ENCODE measurements around the gene IL36B. TPM values are rescaled to one million over a fixed set of nuclear protein-coding genes. Genes with fewer than 3 reads are reported as not detected.

The IL36B gene
- polyA plus RNA-seq, 1 experiment: not detected

DNA sequence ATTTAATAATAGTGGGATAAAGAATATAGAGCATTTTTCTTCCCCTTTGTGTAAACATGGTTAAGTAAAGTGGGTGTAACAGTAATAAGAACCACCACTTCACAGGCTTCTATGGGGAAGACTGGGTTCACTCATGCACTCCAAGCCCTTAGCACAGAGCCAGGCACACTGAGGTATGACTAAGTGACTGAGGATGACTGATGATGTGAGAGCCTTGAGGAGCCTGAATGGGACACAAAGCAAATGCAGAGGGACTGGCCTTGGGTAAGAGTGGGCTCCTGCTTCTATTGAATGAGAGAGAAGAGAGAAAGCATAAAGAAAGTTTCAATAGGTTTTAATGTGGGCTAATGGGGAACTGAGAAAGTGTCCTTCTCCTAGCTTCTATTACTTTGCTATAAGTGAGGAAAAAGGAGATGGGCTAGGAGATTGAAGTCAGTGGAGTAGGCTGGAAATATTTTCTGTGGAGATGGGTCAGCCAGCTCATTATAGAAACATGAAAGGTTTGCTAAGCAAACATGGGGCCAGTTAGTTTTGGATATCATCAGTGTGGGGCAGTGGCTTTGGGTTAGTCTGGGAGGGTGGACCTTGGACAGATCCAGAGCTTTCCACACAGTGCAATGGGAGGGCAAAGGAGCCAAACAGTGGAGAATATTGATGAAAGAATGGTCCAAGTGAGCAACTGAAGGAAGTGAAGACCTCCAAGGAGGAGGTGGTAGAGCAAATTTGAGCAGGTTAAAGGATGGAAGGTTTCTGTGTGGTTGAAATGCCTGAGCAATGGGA, 35.7 kb upstream of the IL36B start:
- POLR2A ChIA-PET: no interaction called here
- CTCF ChIA-PET: interaction anchor here (1.8 to 2.2 kb wide), 2 partner anchors 9 to 111 kb away, joined by 9 to 11 read pairs; no protein-coding TSS in a partner anchor
- Histone ChIP-seq H3K4me3 (ENCODE audit: low read depth, low read length) (no peak overlapping the region), H3K27me3 (ENCODE audit: control insufficient read depth, insufficient read depth, low read length) (peaks cover 11% of the 10 kb centered on the region), H3K36me3 (ENCODE audit: control insufficient read depth, insufficient read depth, low read length) (no peaks in the 10 kb centered on the region)
- TF ChIP-seq CTCF (IDR thresholded peaks at IDR 0.05; ENCODE audit: insufficient read depth, low read depth, low read length): no peak
- DNase-seq (ENCODE audit: low read depth): no peak

DNA sequence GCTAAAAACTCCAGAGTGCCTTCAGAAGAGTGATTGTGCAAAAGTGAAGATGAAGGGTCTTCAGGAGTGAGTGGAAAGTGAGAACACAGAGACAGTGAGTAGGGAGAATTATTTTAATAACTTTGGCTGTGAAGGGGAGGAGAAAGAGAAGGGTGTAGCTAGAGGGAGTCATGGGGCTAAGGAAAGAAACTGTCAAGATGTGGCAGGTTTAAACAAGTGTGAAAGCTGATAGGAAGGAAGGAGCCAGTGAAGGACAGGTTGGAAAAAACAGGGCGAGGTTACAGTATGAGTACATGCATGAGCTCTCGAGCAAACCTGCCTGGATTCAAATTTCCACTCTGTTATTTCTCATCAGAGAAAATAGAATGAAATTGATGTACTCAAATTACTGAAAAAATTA, 32.9 kb upstream of the IL36B start:
- no peak for TF ChIP-seq CTCF (IDR thresholded peaks at IDR 0.05; ENCODE audit: insufficient read depth, low read depth, low read length)
- Histone ChIP-seq H3K27me3 (ENCODE audit: control insufficient read depth, insufficient read depth, low read length) (peaks cover 7% of the 10 kb centered on the region), H3K4me3 (ENCODE audit: low read depth, low read length) (no peak overlapping the region), H3K36me3 (ENCODE audit: control insufficient read depth, insufficient read depth, low read length) (no peaks in the 10 kb centered on the region)
- no peak for DNase-seq (ENCODE audit: low read depth)
- ChIA-PET POLR2A (no interaction called here), CTCF (interaction anchor here (0.6 to 2.5 kb wide), 8 partner anchors 10 to 306 kb away, joined by 3 to 8 read pairs (median 3); no protein-coding TSS in a partner anchor)

DNA sequence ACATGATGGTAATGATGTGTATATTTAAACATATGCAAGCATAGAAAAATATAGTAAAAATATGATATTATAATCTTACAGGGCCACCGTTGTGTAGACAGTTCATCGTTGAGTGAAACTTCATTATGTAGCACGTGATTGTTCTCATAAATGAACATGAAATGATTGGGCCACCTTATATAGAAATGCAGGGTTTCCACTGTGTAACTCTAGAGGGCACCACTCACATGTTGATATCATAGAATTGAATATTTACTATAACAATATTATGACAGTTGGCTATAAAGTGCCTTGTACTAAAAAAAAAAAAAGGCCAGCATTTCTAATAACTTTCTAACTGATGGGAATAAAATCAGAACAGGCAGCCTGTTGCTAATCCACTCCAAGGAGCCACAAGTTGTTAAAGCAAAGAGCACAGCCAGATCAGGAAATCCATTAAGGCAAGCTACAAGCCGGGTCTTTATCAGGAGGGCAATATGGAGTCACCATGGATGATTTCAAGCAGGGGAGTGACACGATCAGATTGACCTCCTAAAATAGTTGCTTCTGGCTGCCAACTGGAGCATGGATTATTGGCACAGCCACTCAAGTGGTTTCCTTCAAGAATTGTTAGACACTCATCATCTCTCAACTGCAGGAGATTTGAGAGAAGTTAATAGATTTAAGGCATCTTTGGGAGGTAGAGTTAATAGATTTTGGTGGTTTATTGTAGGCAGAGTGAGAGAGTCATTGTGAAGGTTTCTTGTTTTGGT, 31.8 kb upstream of the IL36B start:
- ChIA-PET CTCF (interaction anchor here (0.6 to 2.5 kb wide), 13 partner anchors 9 to 467 kb away, joined by 3 to 8 read pairs (median 4); no protein-coding TSS in a partner anchor), POLR2A (no interaction called here)
- DNase-seq (ENCODE audit: low read depth): no peak
- peak; percentile 52 for TF ChIP-seq CTCF (IDR thresholded peaks at IDR 0.05; ENCODE audit: insufficient read depth, low read depth, low read length)
- Histone ChIP-seq H3K4me3 (ENCODE audit: low read depth, low read length) (no peak overlapping the region), H3K36me3 (ENCODE audit: control insufficient read depth, insufficient read depth, low read length) (no peaks in the 10 kb centered on the region), H3K27me3 (ENCODE audit: control insufficient read depth, insufficient read depth, low read length) (peaks cover 7% of the 10 kb centered on the region)

DNA sequence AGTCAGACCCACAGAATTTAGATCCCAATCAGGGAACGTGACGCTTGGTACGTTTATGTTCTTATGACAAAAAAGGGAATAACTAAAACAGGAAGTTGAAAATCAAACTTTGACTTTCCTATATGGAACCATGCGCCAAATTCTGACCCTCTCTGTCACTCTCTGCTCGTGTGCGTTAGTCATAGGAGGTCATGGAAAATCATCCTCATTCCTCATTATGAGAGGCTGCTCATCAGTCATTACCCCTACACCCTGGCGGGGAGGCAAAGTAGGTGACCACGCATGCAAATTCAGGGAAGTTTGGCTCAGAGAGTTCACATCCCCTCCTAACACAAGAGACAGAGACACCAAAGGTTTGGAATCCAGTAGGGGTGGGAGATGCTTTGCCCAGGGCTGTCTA, 30.6 kb upstream of the IL36B start:
- no peaks in the 10 kb centered on the region for H3K36me3 ChIP-seq (ENCODE audit: control insufficient read depth, insufficient read depth, low read length)
- no peak overlapping the region for H3K4me3 ChIP-seq (ENCODE audit: low read depth, low read length)
- H3K27me3 ChIP-seq (ENCODE audit: control insufficient read depth, insufficient read depth, low read length): peaks cover 8% of the 10 kb centered on the region
- no peak for DNase-seq (ENCODE audit: low read depth)
- no peak for TF ChIP-seq CTCF (IDR thresholded peaks at IDR 0.05; ENCODE audit: insufficient read depth, low read depth, low read length)
- ChIA-PET CTCF (interaction anchor here (0.9 to 1.9 kb wide), 5 partner anchors 10 to 115 kb away, joined by 3 to 8 read pairs (median 5); partner anchors contain the start of gene IL1F10), POLR2A (no interaction called here)
